K562 (cell line): ENCODE data around the gene CTSD. TPM values are rescaled to one million over a fixed set of nuclear protein-coding genes. Genes with fewer than 3 reads are reported as not detected.

Source experiments
- ATAC-seq: fragments of 200-7000 bp; cut with Tn5 transposase; 3 replicates; pipeline ENCODE4 v1.9.1; 2020; ENCODE audit warnings: moderate library complexity
- BruUV-seq: library from RNA; stranded (reverse); fragments of 400-500 nt; replicated peaks from 2 replicates; lab custom pipeline; 2021; lab: Mats Ljungman, UMichigan
- CTCF ChIA-PET: fragments of 300-600 bp; formaldehyde crosslinking; extraction: SDS; loops from one replicate; lab custom pipeline; 2021; ENCODE audit warnings: low intra/inter-chr PET ratio; lab: Yijun Ruan, JAX
- POLR2A ChIA-PET: fragments of 300-600, 350-650 bp; sonication (Branson Sonifier 250); formaldehyde crosslinking; extraction: SDS; loops from one replicate; lab custom pipeline; 2021; ENCODE audit warnings: antibody characterized with exemption, inconsistent platforms; lab: Yijun Ruan, JAX
- DNase-seq, 4 experiments: peaks; one replicate each; pipeline versions ENCODE4 v3.0.0 to v3.0.0-alpha.2; 2011 to 2018; ENCODE audit warnings: low spot score in 3 of 4, mixed read lengths in 3 of 4; ENCODE audit errors: extremely low read depth in 1 of 4
- FAIRE-seq: peaks from 2 replicates; lab custom pipeline; 2011; peaks lifted over from hg19 to GRCh38; lab: Jason Lieb, UNC
- H2AFZ ChIP-seq: 2 replicates; pipeline ENCODE4 v1.6.0; 2011; ENCODE audit warnings: low read depth, low read length, control low read depth, inconsistent platforms
- H3K27ac ChIP-seq: fragments of 200-600 bp; 3 replicates; pipeline ENCODE4 v1.8.0; 2011; ENCODE audit warnings: low read depth, mild to moderate bottlenecking, control low read depth, inconsistent platforms, low read length, moderate library complexity, mixed read lengths; ENCODE audit errors: extremely low read depth
- H3K27me3 ChIP-seq, 2 experiments: fragments of 300-600 bp in 1 of 2; 2 replicates in 1 of 2; 3 replicates in 1 of 2; pipeline versions ENCODE4 v1.6.0 to v1.8.0; 2011; ENCODE audit warnings: inconsistent platforms in 2 of 2, low read length in 2 of 2, mild to moderate bottlenecking in 1 of 2, mixed read lengths in 1 of 2, moderate library complexity in 1 of 2; ENCODE audit not compliant: control insufficient read depth in 2 of 2, insufficient read depth in 2 of 2
- H3K36me3 ChIP-seq: fragments of 300-600 bp; 3 replicates; pipeline ENCODE4 v1.8.0; 2011; ENCODE audit warnings: mild to moderate bottlenecking, low read length, inconsistent platforms; ENCODE audit not compliant: control insufficient read depth, insufficient read depth
- H3K4me1 ChIP-seq, 2 experiments: fragments of 200-600 bp in 1 of 2; replicated peaks in 1 of 2; 2 replicates in 1 of 2; 3 replicates in 1 of 2; pipeline versions ENCODE4 v1.5.1 to v1.8.0; 2011; ENCODE audit warnings: inconsistent platforms in 2 of 2, low read length in 2 of 2, mild to moderate bottlenecking in 1 of 2, mixed read lengths in 1 of 2, moderate library complexity in 1 of 2; ENCODE audit not compliant: control insufficient read depth in 2 of 2, insufficient read depth in 2 of 2
- H3K4me2 ChIP-seq: 2 replicates; pipeline ENCODE4 v1.6.1; 2011; ENCODE audit warnings: low read length, control low read depth, inconsistent platforms, mixed read lengths; ENCODE audit not compliant: insufficient read depth
- H3K4me3 ChIP-seq: fragments of 200-600 bp; sonication (generic), shearing (Covaris generic); 2 replicates; pipeline ENCODE4 v1.5.1; 2016; ENCODE audit warnings: control low read depth, inconsistent platforms
- H3K79me2 ChIP-seq: fragments of 200-600 bp; 3 replicates; pipeline ENCODE4 v1.8.0; 2011; ENCODE audit warnings: low read length, inconsistent platforms; ENCODE audit not compliant: control insufficient read depth, insufficient read depth
- H3K9ac ChIP-seq, 2 experiments: 2 replicates each; pipeline versions ENCODE4 v1.6.0 to v1.6.1; 2011; ENCODE audit warnings: low read depth in 2 of 2, low read length in 2 of 2, control low read depth in 1 of 2, inconsistent platforms in 1 of 2, mild to moderate bottlenecking in 1 of 2, mixed read lengths in 1 of 2; ENCODE audit not compliant: insufficient read depth in 1 of 2
- H3K9me1 ChIP-seq: one replicate; pipeline ENCODE4 v1.6.0; 2011; ENCODE audit warnings: inconsistent platforms, mild to moderate bottlenecking, low read length, moderate library complexity; ENCODE audit not compliant: control insufficient read depth, insufficient read depth
- H3K9me3 ChIP-seq: replicated peaks from 2 replicates; pipeline ENCODE4 v1.5.1; 2011; ENCODE audit warnings: low read depth, low read length, inconsistent platforms; ENCODE audit not compliant: control insufficient read depth, insufficient read depth
- H4K20me1 ChIP-seq: replicated peaks from 2 replicates; pipeline ENCODE4 v1.6.1; 2011; ENCODE audit warnings: low read length, inconsistent platforms, mixed read lengths; ENCODE audit not compliant: control insufficient read depth, insufficient read depth
- CEBPB ChIP-seq: fragments of 450-650 bp; IDR thresholded peaks from 2 replicates; pipeline ENCODE4 v1.6.1; 2016; ENCODE audit warnings: missing genetic modification characterization, missing compliant biosample characterization
- CEBPG ChIP-seq, 3 experiments: fragments of 200-800 bp in 1 of 3; sonication (Bioruptor generic) in 1 of 3; sonication (generic) in 1 of 3; formaldehyde crosslinking in 1 of 3; IDR thresholded peaks in 2 of 3; conservative IDR thresholded peaks in 1 of 3; 2 replicates each; pipeline versions ENCODE4 v1.6.1 to v1.8.0; 2016 to 2022; ENCODE audit warnings: missing compliant biosample characterization in 2 of 3, missing genetic modification characterization in 2 of 3, mild to moderate bottlenecking in 1 of 3, missing genetic modification reagents in 1 of 3
- GABPB1 ChIP-seq: sonication (generic); formaldehyde crosslinking; IDR thresholded peaks from 2 replicates; pipeline ENCODE4 v1.8.0; 2022; ENCODE audit warnings: mild to moderate bottlenecking, missing genetic modification reagents
- GTF2F1 ChIP-seq: IDR thresholded peaks from 2 replicates; pipeline ENCODE4 v1.6.1; 2011; ENCODE audit warnings: low read depth, low read length, improper control_type of control experiment
- KAT7 ChIP-seq: sonication (generic); formaldehyde crosslinking; IDR thresholded peaks from 2 replicates; pipeline ENCODE4 v1.8.0; 2022; ENCODE audit warnings: missing genetic modification reagents, mild to moderate bottlenecking, borderline replicate concordance
- ZBTB40 ChIP-seq, 2 experiments: fragments of 450-650 bp in 1 of 2; sonication (generic) in 1 of 2; formaldehyde crosslinking in 1 of 2; IDR thresholded peaks; 2 replicates each; pipeline versions ENCODE4 v1.7.1 to v1.9.0; 2016 to 2022; ENCODE audit warnings: inconsistent platforms in 1 of 2, mild to moderate bottlenecking in 1 of 2, missing genetic modification reagents in 1 of 2
- ZNF384 ChIP-seq: IDR thresholded peaks from 2 replicates; pipeline ENCODE4 v1.6.1; 2012; ENCODE audit warnings: low read depth, low read length, improper control_type of control experiment
- ZNF592 ChIP-seq: fragments of 450-650 bp; IDR thresholded peaks from 2 replicates; pipeline ENCODE4 v1.6.1; 2017; ENCODE audit warnings: antibody characterized with exemption, mild to moderate bottlenecking
- WGBS: fragments of 100-300 bp; shearing (Covaris generic); methylation state at CpG from one replicate; pipeline ENCODE4 v1.1.6; 2016; ENCODE audit warnings: low coverage, mixed read lengths; ENCODE audit not compliant: insufficient coverage; ENCODE audit errors: missing lambda C conversion rate; 5-methylcytosine and 5-hydroxymethylcytosine counted together
- in situ Hi-C: fragments of 300-500 bp; cut with MboI; formaldehyde crosslinking; loops from 4 replicates; pipeline ENCODE4 v1.15.0; 2018; ENCODE audit warnings: inconsistent platforms, mixed read lengths
- intact Hi-C: fragments of 100-400 bp; cut with micrococcal nuclease; formaldehyde crosslinking; loops from 2 replicates; pipeline ENCODE4 v1.14.2; 2022
- polyA plus RNA-seq, 8 experiments: library from polyadenylated mRNA; depleted of rRNA in 4 of 8; stranded (reverse) in 5 of 8; unstranded in 3 of 8; fragments of >200 nt; fragmentation: Nextera tagmentation in 2 of 8; fragmentation: Illumina TruSeq in 1 of 8; extraction: Ambion mirVana in 2 of 8; extraction: Trizol in 1 of 8; gene quantifications; 2 replicates each; pipeline versions ENCODE4 v1.2.1 to v1.2.3, GENCODE V29; 2011 to 2014; ENCODE audit warnings: inconsistent platforms in 1 of 8, missing spikeins in 1 of 8
- total RNA-seq, 7 experiments: library from RNA; depleted of rRNA in 6 of 7; stranded (reverse); fragments of >200 nt in 6 of 7; fragmentation: Illumina TruSeq in 2 of 7; extraction: Trizol in 2 of 7; gene quantifications; 2 replicates each; pipeline versions ENCODE4 v1.2.1 to v1.2.3, GENCODE V29; 2011 to 2021; ENCODE audit warnings: low replicate concordance in 1 of 7

Gene CTSD
- total and polyA plus RNA-seq, 9 of the 15 experiments (the other 6 are each of a cell fraction or from before 2014, with no cell fraction given), result 1.0 to 112 (median 40.9) TPM

GRCh38 chr11:1771700-1772099, 8.0 kb upstream of the CTSD start:
- H3K9me3 ChIP-seq, result no peaks in the 10 kb centered on the region
- peak overlapping the region; percentile 75 for H3K27ac ChIP-seq
- ChIA-PET POLR2A (interaction anchor here (0.6 kb wide), 1 partner anchor 15 kb away, joined by 4 read pairs; no protein-coding TSS in a partner anchor), CTCF (interaction anchor here (0.6 kb wide), 1 partner anchor 417 kb away, joined by 4 read pairs; no protein-coding TSS in a partner anchor)
- DNase-seq, result no peak
- no peak overlapping the region for H3K4me3 ChIP-seq
- 92% methylated on average over 3 of the region's 6 CpGs for WGBS
- FAIRE-seq, result no peak
- in situ Hi-C loops, result no loop called here
- H3K9ac ChIP-seq, result no peak overlapping the region
- H2AFZ ChIP-seq, result peak overlapping the region; percentile 89
- no peak overlapping the region for H3K4me2 ChIP-seq
- BruUV-seq, result no TSS peak
- no peak for ATAC-seq
- peaks cover 21 to 44% of the 10 kb centered on the region in 2 experiments for H3K4me1 ChIP-seq
- H3K27me3 ChIP-seq, result no peaks in the 10 kb centered on the region
- intact Hi-C loops, result no loop called here
- no peaks in the 10 kb centered on the region for H4K20me1 ChIP-seq
- no peaks in the 10 kb centered on the region for H3K9me1 ChIP-seq
- H3K79me2 ChIP-seq, result no peaks in the 10 kb centered on the region
- no peaks in the 10 kb centered on the region for H3K36me3 ChIP-seq
- no peak for TF ChIP-seq ZNF592
- TF ChIP-seq CEBPG (CRISPR knock-in tag; IDR thresholded peaks at IDR 0.05), result no peak
- TF ChIP-seq CEBPG (tag; conservative IDR thresholded peaks at IDR 0.05 in 1 of 2, IDR thresholded peaks at IDR 0.05 in 1 of 2), result peak; percentile 70 to 82; a peak in 3 of 4 replicates
- peak; percentile 81 for TF ChIP-seq CEBPB
- 0 out of 2 replicates have a peak, but pooled peaks have one; percentile 17 for TF ChIP-seq ZNF384
- TF ChIP-seq KAT7, result peak; percentile 18; the same call in 1 of the 2 replicates
- TF ChIP-seq GABPB1 (CRISPR knock-in tag), result 0 out of 2 replicates have a peak, but pooled peaks have one; percentile 23
- TF ChIP-seq GTF2F1, result no peak
- TF ChIP-seq ZBTB40 (IDR thresholded peaks at IDR 0.05), result no peak
- TF ChIP-seq ZBTB40 (CRISPR knock-in tag; IDR thresholded peaks at IDR 0.05), result no peak
